Measurements from ENCODE around the gene PLK1. TPM values are rescaled to one million over a fixed set of nuclear protein-coding genes. Genes with fewer than 3 reads are reported as not detected.

Gene PLK1
- total and polyA plus RNA-seq, 4 donors: 1.9 to 3.6 (median 3.2) TPM

GRCh38 chr16:23679986-23680336 is 1.3 kb downstream of the PLK1 start:
- peak overlapping the region in 1 of 2 donors; percentile 47 for H3K9ac ChIP-seq (ENCODE audit: insufficient read depth in 1 of 2, low read length in 2 of 2)
- ATAC-seq (ENCODE audit: insufficient read depth, low FRiP score): no peak
- WGBS, 2 donors: 53 to 69% methylated on average over 6 of the region's 6 CpGs
- TF ChIP-seq CTCF (IDR thresholded peaks at IDR 0.05; ENCODE audit: control extremely low read depth, extremely low read depth): no peak
- H3K4me1 ChIP-seq (ENCODE audit: control insufficient read depth in 5 of 5, insufficient read depth in 5 of 5, low read length in 5 of 5): peaks cover 0 to 30% (median 8%) of the 10 kb centered on the region in 5 donors
- no peak overlapping the region for H3K27ac ChIP-seq (ENCODE audit: low read depth in 1 of 2, low read length in 1 of 2)
- no peaks in the 10 kb centered on the region for H3K9me3 ChIP-seq (ENCODE audit: control insufficient read depth in 4 of 4, insufficient read depth in 3 of 4, low read length in 3 of 4)
- no peak for DNase-seq
- H3K27me3 ChIP-seq (ENCODE audit: control insufficient read depth in 3 of 3, insufficient read depth in 3 of 3, low read length in 2 of 3): no peaks in the 10 kb centered on the region
- no peak overlapping the region for H3K4me3 ChIP-seq
- H3K36me3 ChIP-seq (ENCODE audit: control insufficient read depth in 4 of 4, insufficient read depth in 4 of 4, low read length in 4 of 4): peaks cover 0 to 32% (median 21%) of the 10 kb centered on the region in 4 donors

GRCh38 chr16:23682181-23682580 is 3.5 kb downstream of the PLK1 start:
- no peak for TF ChIP-seq CTCF (IDR thresholded peaks at IDR 0.05; ENCODE audit: control extremely low read depth, extremely low read depth)
- peak in 2 of 3 donors; percentile 55 to 74 for DNase-seq
- WGBS, 2 donors: 68 to 76% methylated on average over 1 of the region's 1 CpG

GRCh38 chr16:23683487-23683886 is 4.8 kb downstream of the PLK1 start:
- WGBS, 2 donors: 95% methylated on average over 3 of the region's 3 CpGs
- Histone ChIP-seq H3K27me3 (ENCODE audit: control insufficient read depth in 3 of 3, insufficient read depth in 3 of 3, low read length in 2 of 3) (no peaks in the 10 kb centered on the region), H3K36me3 (ENCODE audit: control insufficient read depth in 4 of 4, insufficient read depth in 4 of 4, low read length in 4 of 4) (peaks cover 0 to 47% (median 34%) of the 10 kb centered on the region in 4 donors), H3K9ac (ENCODE audit: insufficient read depth in 1 of 2, low read length in 2 of 2) (no peak overlapping the region), H3K4me3 (no peak overlapping the region), H3K4me1 (ENCODE audit: control insufficient read depth in 5 of 5, insufficient read depth in 5 of 5, low read length in 5 of 5) (peaks cover 0 to 25% (median 8%) of the 10 kb centered on the region in 5 donors), H3K9me3 (ENCODE audit: control insufficient read depth in 4 of 4, insufficient read depth in 3 of 4, low read length in 3 of 4) (no peaks in the 10 kb centered on the region), H3K27ac (ENCODE audit: low read depth in 1 of 2, low read length in 1 of 2) (no peak overlapping the region)
- TF ChIP-seq CTCF (IDR thresholded peaks at IDR 0.05; ENCODE audit: control extremely low read depth, extremely low read depth): no peak
- no peak for DNase-seq
- ATAC-seq (ENCODE audit: insufficient read depth, low FRiP score): no peak

More at GRCh38 chr16:23682181-23682580, 3.5 kb downstream of the PLK1 start:
- Histone ChIP-seq H3K27ac (ENCODE audit: low read depth in 1 of 2, low read length in 1 of 2) (no peak overlapping the region), H3K27me3 (ENCODE audit: control insufficient read depth in 3 of 3, insufficient read depth in 3 of 3, low read length in 2 of 3) (no peaks in the 10 kb centered on the region), H3K4me1 (ENCODE audit: control insufficient read depth in 5 of 5, insufficient read depth in 5 of 5, low read length in 5 of 5) (peaks cover 0 to 30% (median 8%) of the 10 kb centered on the region in 5 donors), H3K36me3 (ENCODE audit: control insufficient read depth in 4 of 4, insufficient read depth in 4 of 4, low read length in 4 of 4) (peaks cover 0 to 34% (median 23%) of the 10 kb centered on the region in 4 donors), H3K9ac (ENCODE audit: insufficient read depth in 1 of 2, low read length in 2 of 2) (no peak overlapping the region), H3K4me3 (no peak overlapping the region), H3K9me3 (ENCODE audit: control insufficient read depth in 4 of 4, insufficient read depth in 3 of 4, low read length in 3 of 4) (no peaks in the 10 kb centered on the region)
- ATAC-seq (ENCODE audit: insufficient read depth, low FRiP score): no peak
